ENCODE measurements around the gene LRBA. TPM values are rescaled to one million over a fixed set of nuclear protein-coding genes. Genes with fewer than 3 reads are reported as not detected.

Gene LRBA
- total and polyA plus RNA-seq, 4 donors = 8.2 to 69.8 (median 32.8) TPM

GRCh38 chr4:150625033-150625432 lies 390.1 kb downstream of the LRBA start (continued):
- TF ChIP-seq ZBTB33 (IDR thresholded peaks at IDR 0.05) = no peak

GRCh38 chr4:150624055-150624454 lies 391.0 kb downstream of the LRBA start:
- TF ChIP-seq RXRA (IDR thresholded peaks at IDR 0.05) = no peak
- no peak for TF ChIP-seq REST (IDR thresholded peaks at IDR 0.05)
- no peak for TF ChIP-seq FOXA2 (IDR thresholded peaks at IDR 0.05)
- no peak for TF ChIP-seq ZBTB33 (IDR thresholded peaks at IDR 0.05)
- no peak for TF ChIP-seq MAX (IDR thresholded peaks at IDR 0.05)
- TF ChIP-seq EGR1 (IDR thresholded peaks at IDR 0.05; ENCODE audit: low read depth in 2 of 2) = no peak
- TF ChIP-seq YY1 (IDR thresholded peaks at IDR 0.05) = no peak
- TF ChIP-seq GABPA (IDR thresholded peaks at IDR 0.05 in 1 of 2, conservative IDR thresholded peaks at IDR 0.05 in 1 of 2) = no peak
- no peak for TF ChIP-seq JUND (IDR thresholded peaks at IDR 0.05)
- 99% methylated on average over 1 of the region's 1 CpG for WGBS
- no peaks in the 10 kb centered on the region for H3K27me3 ChIP-seq (ENCODE audit: control insufficient read depth in 4 of 4, insufficient read depth in 4 of 4, low read length in 3 of 4)
- no peaks in the 10 kb centered on the region for H3K9me3 ChIP-seq (ENCODE audit: control insufficient read depth in 4 of 4, low read length in 3 of 4)
- H3K4me1 ChIP-seq (ENCODE audit: control insufficient read depth in 4 of 4, insufficient read depth in 4 of 4, low read length in 3 of 4) = no peaks in the 10 kb centered on the region
- H3K36me3 ChIP-seq (ENCODE audit: control insufficient read depth in 4 of 4, insufficient read depth in 3 of 4, low read depth in 1 of 4, low read length in 3 of 4) = no peaks in the 10 kb centered on the region
- no peak for DNase-seq (ENCODE audit: low spot score)
- no peak overlapping the region for H3K27ac ChIP-seq (ENCODE audit: low read depth in 1 of 2, low read length in 2 of 2)
- H3K4me3 ChIP-seq (ENCODE audit: low read depth in 1 of 3, low read length in 3 of 3) = no peak overlapping the region
- H3K9ac ChIP-seq (ENCODE audit: low read depth in 1 of 2, low read length in 2 of 2) = no peak overlapping the region

GRCh38 chr4:150619042-150619441 lies 396.0 kb downstream of the LRBA start:
- DNase-seq (ENCODE audit: low spot score) = no peak
- H3K9me3 ChIP-seq (ENCODE audit: control insufficient read depth in 4 of 4, low read length in 3 of 4) = no peaks in the 10 kb centered on the region
- H3K27ac ChIP-seq (ENCODE audit: low read depth in 1 of 2, low read length in 2 of 2) = no peak overlapping the region
- WGBS = 41% methylated on average over 1 of the region's 1 CpG
- H3K4me3 ChIP-seq (ENCODE audit: low read depth in 1 of 3, low read length in 3 of 3) = no peak overlapping the region
- no peaks in the 10 kb centered on the region for H3K36me3 ChIP-seq (ENCODE audit: control insufficient read depth in 4 of 4, insufficient read depth in 3 of 4, low read depth in 1 of 4, low read length in 3 of 4)
- H3K4me1 ChIP-seq (ENCODE audit: control insufficient read depth in 4 of 4, insufficient read depth in 4 of 4, low read length in 3 of 4) = no peaks in the 10 kb centered on the region
- H3K9ac ChIP-seq (ENCODE audit: low read depth in 1 of 2, low read length in 2 of 2) = no peak overlapping the region
- no peaks in the 10 kb centered on the region for H3K27me3 ChIP-seq (ENCODE audit: control insufficient read depth in 4 of 4, insufficient read depth in 4 of 4, low read length in 3 of 4)
- no peak for TF ChIP-seq JUND (IDR thresholded peaks at IDR 0.05)
- no peak for TF ChIP-seq FOXA2 (IDR thresholded peaks at IDR 0.05)
- TF ChIP-seq MAX (IDR thresholded peaks at IDR 0.05) = no peak
- no peak for TF ChIP-seq HNF4A (conservative IDR thresholded peaks at IDR 0.05)
- TF ChIP-seq SP1 (IDR thresholded peaks at IDR 0.05) = no peak
- TF ChIP-seq FOXA1 (IDR thresholded peaks at IDR 0.05) = no peak

All from liver (tissue), 9 donors.